Activated CD8-positive, alpha-beta memory T cell treated with anti-CD3 and anti-CD28 coated beads, Interleukin-2, amount 50 U/mL, for 24 hours (primary cell): ENCODE results near the gene PPM1G.

Source experiments
- DNase-seq: peaks from one replicate; pipeline ENCODE4 v3.0.0-alpha.2; 2020; ENCODE audit errors: extremely low read depth

The PPM1G gene

DNA sequence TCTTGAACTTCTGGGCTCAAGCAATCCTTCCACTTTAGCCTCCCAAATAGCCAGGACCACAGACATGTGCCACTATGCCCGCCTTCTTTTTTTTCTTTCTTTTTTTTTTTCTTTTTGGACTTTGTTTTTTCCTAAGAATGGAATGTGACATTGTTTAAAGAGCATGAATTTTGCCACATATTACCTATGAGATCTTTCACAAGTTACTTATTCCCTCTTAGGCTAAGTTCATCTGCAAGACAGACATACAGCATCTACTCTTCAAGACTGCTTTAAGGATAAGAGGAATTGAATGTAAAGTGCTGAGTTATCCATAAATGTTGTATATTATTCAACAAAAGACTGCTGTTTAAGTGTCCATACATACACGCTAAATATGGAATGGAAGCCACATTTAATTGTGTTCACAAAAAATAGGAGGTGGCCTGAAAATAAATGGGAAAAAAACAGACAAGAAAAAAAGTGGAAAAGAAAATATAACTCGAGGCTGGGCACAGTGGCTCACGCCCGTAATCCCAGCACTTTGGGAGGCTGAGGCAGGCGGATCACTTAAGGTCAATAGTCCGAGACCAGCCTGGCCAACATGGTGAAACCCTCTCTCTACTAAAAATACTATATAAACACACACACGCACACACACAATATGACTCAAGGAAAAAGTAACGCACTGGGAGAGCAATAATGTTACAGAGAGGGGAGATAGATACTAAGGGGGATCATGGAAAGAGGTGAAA is 3.2 kb upstream of the PPM1G start:
- no peak for DNase-seq

DNA sequence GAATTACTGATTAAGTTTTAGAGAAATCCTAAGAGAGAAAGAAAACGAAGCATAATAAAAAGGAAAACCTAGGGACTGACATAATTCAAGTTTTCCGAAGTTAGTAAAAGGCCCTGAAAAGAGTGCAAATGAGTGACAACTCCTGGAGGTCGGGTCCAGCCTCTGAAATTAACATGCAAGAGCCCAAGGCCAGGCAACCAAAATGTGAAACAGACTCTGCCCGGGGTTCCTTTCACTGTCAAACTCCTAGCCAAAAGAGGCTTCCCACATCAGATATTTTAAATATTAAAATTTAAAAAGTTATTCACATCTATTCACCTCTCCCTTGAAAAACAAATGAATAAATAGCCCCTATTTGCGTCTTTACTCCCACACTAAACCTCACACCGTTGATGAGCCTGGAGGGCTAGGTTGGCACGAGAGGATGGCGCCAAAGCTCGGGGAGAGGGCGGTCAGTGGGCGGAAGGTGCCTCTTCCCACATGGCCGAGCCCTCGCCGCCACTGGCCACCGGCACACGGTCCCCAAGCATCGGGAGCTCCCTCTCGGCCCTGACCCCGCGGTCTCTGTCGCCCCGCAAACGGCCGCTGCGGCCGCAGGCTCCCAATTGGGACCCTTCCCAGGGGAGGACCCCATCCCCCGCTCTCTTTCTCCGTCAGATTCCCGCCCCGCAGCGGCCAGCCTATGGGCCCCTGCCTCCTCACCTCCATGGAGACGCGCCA is 630 bp downstream of the PPM1G start:
- no peak for DNase-seq

DNA sequence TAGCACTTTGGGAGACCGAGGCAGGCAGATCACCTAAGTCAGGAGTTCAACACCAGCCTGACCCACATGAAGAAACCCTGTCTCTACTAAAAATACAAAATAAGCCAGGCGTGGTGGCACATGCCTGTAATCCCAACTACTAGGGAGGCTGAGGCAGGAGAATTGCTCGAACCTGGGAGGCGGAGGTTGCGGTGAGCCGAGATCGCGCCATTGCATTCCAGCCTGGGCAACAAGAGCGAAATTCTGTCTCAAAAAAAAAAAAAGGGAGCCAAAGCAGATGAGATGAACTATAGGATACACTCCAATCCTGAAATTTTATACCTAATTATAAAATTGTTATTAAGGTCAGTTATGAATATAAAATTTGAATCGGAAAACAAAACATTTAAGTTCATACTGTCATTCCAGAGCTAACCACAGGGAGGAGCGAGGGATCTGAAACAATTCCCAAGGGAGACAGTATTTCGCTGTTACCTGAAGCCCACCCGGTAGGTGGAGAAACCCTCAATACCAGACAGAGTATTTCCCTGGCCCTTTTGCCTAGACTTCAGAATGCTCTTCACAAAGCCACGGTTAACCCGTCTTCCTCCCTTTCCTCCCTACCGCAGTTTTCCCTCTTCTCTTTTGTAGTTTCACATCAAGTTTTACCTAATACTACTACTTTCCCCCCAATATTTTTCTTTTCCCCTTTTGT is 1.4 kb downstream of the PPM1G start:
- no peak for DNase-seq

DNA sequence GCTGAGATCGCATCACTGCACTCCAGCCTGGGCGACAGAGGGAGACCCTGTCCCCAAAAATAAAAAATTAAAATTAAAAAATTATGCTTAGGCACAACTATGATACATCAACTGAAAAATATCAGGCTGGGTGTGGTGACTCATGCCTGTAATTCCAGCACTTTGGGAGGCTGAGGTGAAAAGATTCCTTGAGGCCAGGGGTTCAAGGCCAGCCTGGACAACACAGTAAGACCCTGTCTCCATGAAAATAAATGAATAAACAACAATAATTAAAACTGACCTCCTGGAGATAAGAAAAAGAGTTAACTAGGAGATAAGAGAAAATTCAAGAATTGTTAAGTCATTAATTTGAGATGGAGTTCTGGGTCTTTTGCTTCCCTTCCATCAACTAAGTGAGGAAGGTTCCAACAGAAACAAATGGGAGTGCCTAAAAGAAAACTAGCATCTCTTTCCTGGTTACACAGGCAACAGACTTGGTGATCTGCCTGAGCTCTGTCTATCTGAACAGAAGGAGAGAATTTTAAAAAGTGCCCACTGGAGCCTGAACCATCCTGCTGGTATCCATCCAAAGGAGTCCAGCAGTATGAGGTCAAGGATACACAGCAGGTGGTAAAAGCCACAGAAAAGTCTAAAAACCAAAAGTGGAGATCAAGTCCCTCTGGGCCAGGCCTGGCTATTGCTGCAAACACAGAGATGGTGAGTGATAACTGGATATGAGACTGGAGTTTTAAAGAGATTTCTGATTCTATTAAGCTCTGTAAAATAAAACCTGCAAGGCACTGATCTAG is 8.8 kb downstream of the PPM1G start:
- no peak for DNase-seq

GRCh38 chr2:27398962-27399361 is 10.4 kb downstream of the PPM1G start:
- DNase-seq, result no peak

DNA sequence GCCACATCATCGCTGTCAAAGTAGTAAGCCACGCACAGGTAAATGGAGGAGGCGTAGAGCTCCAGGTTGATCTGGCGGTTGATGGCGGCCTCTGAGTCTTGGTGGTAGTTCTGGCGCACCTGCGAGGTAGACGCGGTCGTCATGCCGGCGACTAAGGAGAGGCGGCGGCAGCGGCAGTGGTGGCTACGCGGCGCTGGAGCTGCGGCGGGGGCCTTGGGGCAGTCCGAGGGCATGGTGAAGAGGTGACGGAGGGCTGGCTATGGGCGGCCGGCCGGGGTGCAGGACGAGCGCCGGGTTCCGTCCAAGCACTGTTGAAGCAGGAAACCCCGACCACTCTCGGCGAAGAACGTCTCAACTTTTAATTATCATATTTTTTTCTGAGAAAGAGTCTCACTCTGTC is 16.2 kb downstream of the PPM1G start:
- DNase-seq, result no peak

GRCh38 chr2:27390822-27391679 is 18.3 kb downstream of the PPM1G start:
- no peak for DNase-seq

DNA sequence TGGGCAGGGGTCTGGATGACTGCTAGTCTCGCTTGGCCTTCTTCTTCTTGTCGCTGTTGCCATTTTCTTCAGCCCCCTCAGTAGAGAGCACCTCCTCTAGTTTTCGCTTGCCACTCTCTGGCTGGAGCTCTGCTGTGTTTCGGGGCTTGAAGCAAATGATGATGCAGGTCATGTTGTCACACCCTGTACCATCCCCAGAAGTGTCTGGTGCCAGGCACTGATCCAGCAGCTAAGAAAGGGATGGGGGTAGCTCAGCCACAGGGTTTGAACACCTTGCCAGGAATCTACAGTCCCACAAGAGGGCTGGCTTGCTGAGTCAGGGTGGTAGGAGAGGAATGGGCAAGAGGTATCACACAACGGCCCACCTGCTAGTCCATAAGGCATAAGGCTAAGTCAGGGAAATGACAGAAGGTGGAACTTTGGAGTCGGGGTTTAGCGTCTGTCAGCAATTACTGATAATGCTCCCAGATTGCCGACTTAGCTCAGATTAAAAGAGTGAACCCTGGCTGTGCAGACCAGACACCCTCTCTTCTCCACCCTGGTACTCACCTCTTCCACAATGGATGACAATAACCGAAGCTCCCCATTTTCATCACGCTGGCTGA is 27.7 kb downstream of the PPM1G start:
- DNase-seq, result no peak

DNA sequence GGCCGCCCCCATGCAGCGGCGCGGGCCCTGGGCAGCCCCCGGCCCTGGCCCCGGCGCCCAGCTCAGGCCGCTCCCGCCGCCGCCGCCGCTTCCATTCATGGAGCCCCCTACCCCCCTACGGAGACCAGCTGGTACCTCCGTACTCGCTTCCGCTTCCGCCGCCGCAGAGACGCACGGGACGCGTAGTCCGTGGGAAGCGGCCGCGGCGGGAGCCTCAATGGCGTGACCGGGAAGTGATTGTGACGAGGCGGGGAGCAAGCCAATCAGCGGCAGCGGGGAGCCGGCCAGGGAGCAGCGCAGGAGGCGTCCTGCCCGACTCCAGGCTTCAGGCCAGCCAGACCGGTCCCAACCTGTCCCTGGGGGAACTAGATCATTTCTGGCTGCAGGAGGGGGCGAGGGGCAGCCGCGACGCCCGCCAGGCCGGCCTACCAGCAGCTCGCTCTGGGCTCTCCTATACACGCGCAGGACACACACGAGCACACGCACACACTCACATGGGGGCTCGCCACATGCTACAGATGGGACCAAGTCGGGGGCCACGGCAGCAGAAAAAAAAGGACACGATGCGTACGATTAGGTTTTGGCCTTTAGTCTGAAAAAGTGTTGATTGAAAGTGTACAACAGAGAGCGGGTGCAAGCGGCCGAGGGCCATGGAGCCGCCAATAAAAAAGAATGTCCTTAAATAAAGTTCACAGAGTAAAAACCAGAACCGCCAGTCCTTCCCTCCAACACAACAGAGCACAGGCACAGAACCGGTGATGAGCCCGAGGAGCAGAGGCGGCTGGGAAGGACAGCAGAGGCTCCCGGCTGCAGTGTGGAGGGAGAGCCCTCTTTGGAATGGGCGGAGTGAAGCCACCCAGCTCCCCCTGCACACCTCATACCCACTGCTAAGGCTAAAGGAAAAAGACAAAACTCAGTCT is 28.5 kb downstream of the PPM1G start, which contains the start of gene ZNF513:
Gene ZNF513, minus strand, starts transcription at position 109 of the 920 bp plus-strand sequence. CDS start 208 bp downstream, outside the sequence.
- peak; percentile 75 for DNase-seq

DNA sequence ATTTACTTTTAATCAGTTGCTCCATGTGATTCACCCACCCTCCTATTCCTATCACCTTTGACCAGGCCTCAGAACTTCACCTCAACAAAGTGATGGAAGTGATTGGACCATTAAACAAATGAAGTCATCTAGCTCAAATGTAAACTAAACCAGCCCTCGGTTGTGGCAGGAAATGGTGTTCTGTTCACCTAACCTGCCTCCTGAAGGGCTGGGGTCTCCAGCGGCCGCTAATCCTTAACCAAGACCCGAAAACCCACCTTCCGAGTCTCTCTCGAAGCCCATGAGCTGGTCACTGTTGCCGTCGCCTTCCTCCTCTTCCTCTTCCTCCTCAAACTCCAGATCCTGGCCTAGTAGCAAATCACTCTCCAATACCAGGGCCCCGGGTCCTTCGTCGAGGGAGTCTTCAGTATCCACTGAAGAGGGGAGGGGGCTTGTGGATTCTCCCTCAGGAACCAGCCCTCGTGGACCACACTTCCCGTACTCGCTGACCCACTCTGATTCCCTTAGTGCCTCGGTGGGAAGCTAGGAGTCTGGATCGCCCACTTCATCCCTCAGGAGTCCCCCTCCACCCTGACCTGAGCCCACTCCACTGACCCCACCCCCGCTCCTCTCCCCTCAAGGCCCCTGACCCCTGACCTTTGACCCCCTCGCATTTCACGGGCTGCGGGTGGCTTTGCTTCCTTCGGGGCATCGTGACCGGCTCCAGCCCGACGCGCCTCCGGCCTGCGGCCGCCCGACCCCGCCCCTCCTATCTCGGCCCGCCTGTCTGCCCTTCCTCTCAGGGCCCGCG is 29.4 kb downstream of the PPM1G start:
- no peak for DNase-seq

- no peak for DNase-seq
Measured at GRCh38 chr2:27379383-27379835, 30.0 kb downstream of the PPM1G start.

DNA sequence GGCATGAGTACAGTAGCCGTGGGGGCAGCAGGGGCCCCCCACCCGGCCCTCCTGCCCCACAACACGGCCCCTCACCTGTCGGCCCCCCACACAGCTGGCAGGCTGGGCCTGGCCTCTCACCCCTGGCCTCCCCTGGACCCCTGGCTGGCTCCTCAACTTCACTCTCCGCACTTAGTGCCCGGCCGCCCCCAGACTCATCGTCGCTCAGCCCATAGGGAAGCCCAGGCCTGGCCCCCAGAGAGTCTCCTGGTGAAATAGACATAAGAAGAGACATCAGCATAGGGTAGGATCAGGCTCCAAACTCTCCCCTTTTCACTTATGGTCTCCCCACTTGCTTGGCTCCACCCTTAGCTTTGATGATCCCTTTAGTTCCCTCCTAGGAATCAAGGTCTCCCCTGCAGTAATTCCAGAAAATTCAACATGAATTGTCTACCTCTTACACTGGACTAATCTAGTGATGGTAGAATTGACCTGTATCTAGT is 30.5 kb downstream of the PPM1G start:
- no peak for DNase-seq

- DNase-seq, result no peak
Measured at GRCh38 chr2:27378096-27378808, 31.1 kb downstream of the PPM1G start.

DNA sequence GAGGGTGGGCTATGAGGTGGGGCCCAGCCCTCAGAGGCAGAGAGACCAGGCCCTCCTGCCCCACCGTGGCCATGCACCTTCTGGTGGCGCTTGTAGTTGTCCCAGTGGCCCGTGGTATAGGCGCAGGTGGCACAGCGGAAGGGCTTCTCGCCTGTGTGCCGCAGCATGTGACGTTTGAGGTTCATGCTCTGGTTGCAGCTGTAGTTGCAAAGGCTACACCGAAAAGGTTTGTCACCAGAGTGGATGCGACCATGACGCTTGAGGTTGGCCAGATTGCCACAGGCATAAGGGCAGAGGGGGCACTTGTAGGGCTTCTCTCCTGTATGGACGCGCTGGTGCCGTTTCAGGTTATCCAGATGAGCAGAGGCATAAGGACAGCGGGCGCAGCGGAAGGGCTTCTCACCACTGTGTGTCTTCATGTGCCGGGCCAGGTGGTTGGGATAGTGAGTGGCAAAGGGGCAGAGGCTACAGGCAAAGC is 31.7 kb downstream of the PPM1G start:
- no peak for DNase-seq

- DNase-seq, result no peak
Measured at GRCh38 chr2:27376866-27377617, 32.3 kb downstream of the PPM1G start.

DNA sequence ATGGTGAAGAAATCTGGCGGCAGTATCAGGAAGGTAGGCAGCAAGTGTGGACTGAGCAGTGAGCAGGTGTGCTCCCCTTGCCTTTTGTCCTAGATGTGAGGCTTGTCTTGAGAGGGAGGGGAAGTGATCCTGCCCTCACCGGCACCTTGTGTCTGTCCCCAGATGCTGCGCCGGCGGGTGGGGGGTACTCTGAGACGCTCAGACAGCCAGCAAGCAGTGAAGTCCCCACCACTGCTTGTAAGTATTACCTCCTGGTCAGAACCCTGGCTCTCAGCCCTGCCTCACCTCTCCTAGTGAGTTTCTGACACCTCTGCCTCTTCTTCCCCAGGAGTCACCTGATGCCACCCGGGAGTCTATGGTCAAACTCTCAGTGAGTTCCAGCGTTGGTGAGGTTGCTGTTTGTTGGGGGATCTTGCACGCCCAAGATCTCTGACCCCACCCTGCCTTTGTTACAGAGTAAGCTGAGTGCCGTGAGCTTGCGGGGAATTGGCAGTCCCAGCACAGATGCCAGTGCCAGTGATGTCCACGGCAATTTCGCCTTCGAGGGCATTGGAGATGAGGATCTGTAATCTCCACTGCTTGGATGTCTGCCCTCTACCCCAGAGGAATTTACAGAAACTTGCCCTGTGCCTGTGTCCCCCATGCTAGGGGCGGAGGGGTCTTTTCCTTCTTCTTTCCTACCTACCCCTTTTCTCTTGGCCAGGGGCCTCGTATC is 33.1 kb downstream of the PPM1G start:
- DNase-seq, result no peak
